ENCODE measurements around the gene FOSL2. TPM values are rescaled to one million over a fixed set of nuclear protein-coding genes. Genes with fewer than 3 reads are reported as not detected.

The FOSL2 gene
- total RNA-seq, 2 donors from 2014 or later: 1.4 to 3.8 TPM

DNA sequence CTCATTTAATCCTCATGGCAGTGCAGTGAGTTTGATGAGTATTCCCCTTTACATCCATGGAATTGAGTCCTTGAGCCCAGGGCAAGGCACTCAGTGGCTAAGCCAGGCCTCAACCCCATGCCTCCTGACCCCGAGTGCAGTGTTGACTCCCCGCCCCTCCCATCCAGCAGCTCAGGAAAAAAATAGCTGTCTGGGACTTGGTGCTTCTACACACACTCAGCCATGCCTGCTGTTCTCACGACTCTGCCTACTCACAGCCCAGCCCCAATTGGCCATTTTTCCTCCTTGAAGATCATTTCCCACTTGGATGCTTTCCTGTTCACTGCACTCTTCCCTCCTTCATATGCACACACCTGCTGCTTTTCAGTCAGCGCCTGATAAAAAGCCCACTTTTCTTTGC lies 8.8 kb downstream of the FOSL2 start:
- Histone ChIP-seq H3K4me3 (ENCODE audit: low read length) (no peak overlapping the region), H3K9ac (ENCODE audit: extremely low read depth, low read length, poor library complexity, severe bottlenecking) (no peak overlapping the region), H3K27me3 (ENCODE audit: control insufficient read depth, insufficient read depth, low read length, poor library complexity, severe bottlenecking) (no peaks in the 10 kb centered on the region), H3K9me3 (ENCODE audit: control insufficient read depth, low read length) (no peaks in the 10 kb centered on the region), H3K4me1 (ENCODE audit: control insufficient read depth, insufficient read depth, low read length) (peaks cover 8% of the 10 kb centered on the region), H3K36me3 (ENCODE audit: control insufficient read depth, insufficient read depth, low read length) (peaks cover 24% of the 10 kb centered on the region), H3K27ac (ENCODE audit: low read depth, low read length) (no peak overlapping the region)
- TF ChIP-seq, protein P1, sequence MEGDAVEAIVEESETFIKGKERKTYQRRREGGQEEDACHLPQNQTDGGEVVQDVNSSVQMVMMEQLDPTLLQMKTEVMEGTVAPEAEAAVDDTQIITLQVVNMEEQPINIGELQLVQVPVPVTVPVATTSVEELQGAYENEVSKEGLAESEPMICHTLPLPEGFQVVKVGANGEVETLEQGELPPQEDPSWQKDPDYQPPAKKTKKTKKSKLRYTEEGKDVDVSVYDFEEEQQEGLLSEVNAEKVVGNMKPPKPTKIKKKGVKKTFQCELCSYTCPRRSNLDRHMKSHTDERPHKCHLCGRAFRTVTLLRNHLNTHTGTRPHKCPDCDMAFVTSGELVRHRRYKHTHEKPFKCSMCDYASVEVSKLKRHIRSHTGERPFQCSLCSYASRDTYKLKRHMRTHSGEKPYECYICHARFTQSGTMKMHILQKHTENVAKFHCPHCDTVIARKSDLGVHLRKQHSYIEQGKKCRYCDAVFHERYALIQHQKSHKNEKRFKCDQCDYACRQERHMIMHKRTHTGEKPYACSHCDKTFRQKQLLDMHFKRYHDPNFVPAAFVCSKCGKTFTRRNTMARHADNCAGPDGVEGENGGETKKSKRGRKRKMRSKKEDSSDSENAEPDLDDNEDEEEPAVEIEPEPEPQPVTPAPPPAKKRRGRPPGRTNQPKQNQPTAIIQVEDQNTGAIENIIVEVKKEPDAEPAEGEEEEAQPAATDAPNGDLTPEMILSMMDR (conservative IDR thresholded peaks at IDR 0.05): no peak
- Mint-ChIP-seq H3K4me3 (no peak overlapping the region), H3K36me3 (ENCODE audit: low read depth) (no peaks in the 10 kb centered on the region), H3K9me3 (no peaks in the 10 kb centered on the region), H3K27me3 (ENCODE audit: insufficient read depth) (no peaks in the 10 kb centered on the region), H3K27ac (no peak overlapping the region), H3K4me1 (peaks cover 8% of the 10 kb centered on the region)
- DNase-seq: no peak
- 84 to 93% methylated on average over 4 of the region's 4 CpGs for WGBS, 2 experiments (ENCODE audit: insufficient coverage in 1 of 2, insufficient read length in 1 of 2)

- Mint-ChIP-seq H3K36me3 (ENCODE audit: low read depth) (no peaks in the 10 kb centered on the region), H3K4me1 (peaks cover 8% of the 10 kb centered on the region), H3K27me3 (ENCODE audit: insufficient read depth) (no peaks in the 10 kb centered on the region), H3K4me3 (no peak overlapping the region), H3K27ac (no peak overlapping the region), H3K9me3 (no peaks in the 10 kb centered on the region)
- no peak for DNase-seq
- peaks cover 30% of the 10 kb centered on the region for H3K36me3 ChIP-seq (ENCODE audit: control insufficient read depth, insufficient read depth, low read length)
- TF ChIP-seq, protein P1 (conservative IDR thresholded peaks at IDR 0.05): no peak
- H3K9ac ChIP-seq (ENCODE audit: extremely low read depth, low read length, poor library complexity, severe bottlenecking): no peak overlapping the region
- no peak overlapping the region for H3K27ac ChIP-seq (ENCODE audit: low read depth, low read length)
- 95 to 97% methylated on average over 6 of the region's 6 CpGs for WGBS, 2 experiments (ENCODE audit: insufficient coverage in 1 of 2, insufficient read length in 1 of 2)
- H3K27me3 ChIP-seq (ENCODE audit: control insufficient read depth, insufficient read depth, low read length, poor library complexity, severe bottlenecking): no peaks in the 10 kb centered on the region
- H3K4me1 ChIP-seq (ENCODE audit: control insufficient read depth, insufficient read depth, low read length): peaks cover 8% of the 10 kb centered on the region
- no peaks in the 10 kb centered on the region for H3K9me3 ChIP-seq (ENCODE audit: control insufficient read depth, low read length)
- no peak overlapping the region for H3K4me3 ChIP-seq (ENCODE audit: low read length)
Observed at GRCh38 chr2:28401948-28402550, 9.4 kb downstream of the FOSL2 start.

DNA sequence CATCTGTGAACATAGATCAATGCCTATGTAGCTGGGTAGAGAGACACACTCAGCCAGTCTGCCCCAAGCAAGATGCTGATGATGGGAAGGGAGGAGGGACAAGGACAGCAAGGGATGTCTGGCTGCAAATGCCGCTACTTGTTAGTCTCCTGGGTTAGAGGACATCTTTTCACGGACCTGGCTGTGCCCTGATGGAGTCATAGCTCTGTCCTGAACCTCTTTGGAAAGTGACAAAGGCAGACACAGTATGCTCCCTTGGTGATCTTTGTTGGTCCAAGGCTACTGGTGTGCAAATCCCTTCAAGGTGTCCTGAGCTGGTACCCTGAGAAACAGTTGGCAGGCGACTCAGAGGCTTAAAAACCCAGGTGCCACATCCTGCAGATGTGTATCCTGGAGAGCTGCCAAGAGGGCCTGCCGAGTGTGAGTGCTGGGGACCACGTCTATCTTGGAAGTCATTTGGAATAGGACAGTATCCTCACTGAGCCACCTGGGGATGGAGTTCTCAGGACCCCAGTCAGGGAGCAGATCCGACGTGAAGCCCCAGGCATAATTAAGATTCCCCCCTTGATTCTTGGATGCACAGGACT lies 10.8 kb downstream of the FOSL2 start:
- no peaks in the 10 kb centered on the region for H3K36me3 Mint-ChIP-seq (ENCODE audit: low read depth)
- H3K4me1 Mint-ChIP-seq: peaks cover 8% of the 10 kb centered on the region
- H3K27ac Mint-ChIP-seq: no peak overlapping the region
- Histone ChIP-seq H3K36me3 (ENCODE audit: control insufficient read depth, insufficient read depth, low read length) (peaks cover 40% of the 10 kb centered on the region), H3K9me3 (ENCODE audit: control insufficient read depth, low read length) (no peaks in the 10 kb centered on the region), H3K27me3 (ENCODE audit: control insufficient read depth, insufficient read depth, low read length, poor library complexity, severe bottlenecking) (no peaks in the 10 kb centered on the region), H3K4me1 (ENCODE audit: control insufficient read depth, insufficient read depth, low read length) (peaks cover 8% of the 10 kb centered on the region), H3K9ac (ENCODE audit: extremely low read depth, low read length, poor library complexity, severe bottlenecking) (no peak overlapping the region), H3K4me3 (ENCODE audit: low read length) (no peak overlapping the region), H3K27ac (ENCODE audit: low read depth, low read length) (no peak overlapping the region)
- H3K4me3 Mint-ChIP-seq: no peak overlapping the region
- no peak for DNase-seq
- H3K27me3 Mint-ChIP-seq (ENCODE audit: insufficient read depth): no peaks in the 10 kb centered on the region
- H3K9me3 Mint-ChIP-seq: no peaks in the 10 kb centered on the region
- TF ChIP-seq, protein P1 (conservative IDR thresholded peaks at IDR 0.05): no peak
- WGBS, 2 experiments (ENCODE audit: insufficient coverage in 1 of 2, insufficient read length in 1 of 2): 88 to 92% methylated on average over 6 to 7 of the region's 7 CpGs

Data from endodermal cell (in vitro differentiated cells).